Stimulated activated CD8-positive, alpha-beta memory T cell treated with anti-CD3 and anti-CD28 coated beads, Interleukin-7, amount 100 ng/mL, for 48 hours (primary cell): Measurements from ENCODE around the gene FUCA2.
"Not testable (repeated sequence)": the region's sequence is repeated elsewhere in the genome, so short reads cannot be mapped to it uniquely, and the experiment has no call there.

Experiments
- DNase-seq, 2 donors: peaks; one replicate each; pipeline ENCODE4 v3.0.0-alpha.2; 2020; ENCODE audit warnings: low read depth in 1 of 2; ENCODE audit errors: extremely low read depth in 1 of 2

FUCA2 gene

GRCh38 chr6:143536866-143537691, 25.6 kb upstream of the FUCA2 start:
- DNase-seq = peak; percentile 20 to 36

GRCh38 chr6:143536461-143536865, 24.9 kb upstream of the FUCA2 start:
- DNase-seq = peak; percentile 25 to 34

GRCh38 chr6:143535189-143535614, 23.7 kb upstream of the FUCA2 start:
- no peak for DNase-seq

GRCh38 chr6:143531720-143532499, 20.4 kb upstream of the FUCA2 start:
- no peak for DNase-seq

- no peak for DNase-seq
Observed at GRCh38 chr6:143529095-143529494, 17.6 kb upstream of the FUCA2 start.

GRCh38 chr6:143528164-143528811, 16.8 kb upstream of the FUCA2 start:
- no peak for DNase-seq

GRCh38 chr6:143527677-143528076, 16.2 kb upstream of the FUCA2 start:
- DNase-seq = no peak

GRCh38 chr6:143525356-143525755, 13.8 kb upstream of the FUCA2 start:
- no peak for DNase-seq

GRCh38 chr6:143522039-143522600, 10.6 kb upstream of the FUCA2 start:
- no peak for DNase-seq

- DNase-seq = no peak
Observed at GRCh38 chr6:143517447-143517773, 5.9 kb upstream of the FUCA2 start.

GRCh38 chr6:143516690-143517446, 5.3 kb upstream of the FUCA2 start:
- DNase-seq = no peak

- no peak for DNase-seq
Observed at GRCh38 chr6:143515766-143516355, 4.3 kb upstream of the FUCA2 start.

- no peak for DNase-seq
Observed at GRCh38 chr6:143515061-143515760, 3.7 kb upstream of the FUCA2 start.

- DNase-seq = no peak
Observed at GRCh38 chr6:143513410-143513809, 1.9 kb upstream of the FUCA2 start.

GRCh38 chr6:143510326-143510725, 1.2 kb downstream of the FUCA2 start:
- DNase-seq = not testable (repeated sequence)

GRCh38 chr6:143507358-143508145, 4.0 kb downstream of the FUCA2 start:
- no peak for DNase-seq

GRCh38 chr6:143506620-143507019, 4.9 kb downstream of the FUCA2 start:
- no peak for DNase-seq

GRCh38 chr6:143506199-143506598, 5.3 kb downstream of the FUCA2 start:
- no peak for DNase-seq

GRCh38 chr6:143505537-143505936, 6.0 kb downstream of the FUCA2 start:
- DNase-seq = no peak
